ENCODE results near the gene ADD3.

GRCh38 chr10:109996766-109997171 lies 11.0 kb upstream of the ADD3 start:
- TF ChIP-seq EZH2 (IDR thresholded peaks at IDR 0.05; ENCODE audit: borderline replicate concordance, low read length) (no peak), CTCF (IDR thresholded peaks at IDR 0.05; ENCODE audit: low read length) (no peak)
